ENCODE measurements around the gene RASSF3.

GRCh38 chr12:64709429-64709828 lies 99.1 kb downstream of the RASSF3 start:
- no peak for TF ChIP-seq POLR2A (IDR thresholded peaks at IDR 0.05)
- TF ChIP-seq POLR2AphosphoS5 (IDR thresholded peaks at IDR 0.05) = no peak
